Measurements from ENCODE around the gene CHST13.

DNA sequence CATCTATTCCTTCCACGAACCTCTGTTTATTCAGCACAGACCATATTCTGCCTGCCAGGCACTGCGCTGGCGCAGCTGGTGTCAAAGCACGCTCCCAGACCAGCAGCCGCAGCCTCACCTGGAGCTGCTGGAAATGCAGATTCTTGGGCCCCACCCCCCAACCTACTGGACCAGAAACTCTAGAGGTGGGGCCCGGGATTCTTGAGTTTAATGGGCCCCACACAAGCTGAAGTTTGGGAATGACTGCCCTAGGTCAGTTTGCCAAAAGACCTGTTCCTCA lies 7.0 kb downstream of the CHST13 start:
- TF ChIP-seq, protein P1, sequence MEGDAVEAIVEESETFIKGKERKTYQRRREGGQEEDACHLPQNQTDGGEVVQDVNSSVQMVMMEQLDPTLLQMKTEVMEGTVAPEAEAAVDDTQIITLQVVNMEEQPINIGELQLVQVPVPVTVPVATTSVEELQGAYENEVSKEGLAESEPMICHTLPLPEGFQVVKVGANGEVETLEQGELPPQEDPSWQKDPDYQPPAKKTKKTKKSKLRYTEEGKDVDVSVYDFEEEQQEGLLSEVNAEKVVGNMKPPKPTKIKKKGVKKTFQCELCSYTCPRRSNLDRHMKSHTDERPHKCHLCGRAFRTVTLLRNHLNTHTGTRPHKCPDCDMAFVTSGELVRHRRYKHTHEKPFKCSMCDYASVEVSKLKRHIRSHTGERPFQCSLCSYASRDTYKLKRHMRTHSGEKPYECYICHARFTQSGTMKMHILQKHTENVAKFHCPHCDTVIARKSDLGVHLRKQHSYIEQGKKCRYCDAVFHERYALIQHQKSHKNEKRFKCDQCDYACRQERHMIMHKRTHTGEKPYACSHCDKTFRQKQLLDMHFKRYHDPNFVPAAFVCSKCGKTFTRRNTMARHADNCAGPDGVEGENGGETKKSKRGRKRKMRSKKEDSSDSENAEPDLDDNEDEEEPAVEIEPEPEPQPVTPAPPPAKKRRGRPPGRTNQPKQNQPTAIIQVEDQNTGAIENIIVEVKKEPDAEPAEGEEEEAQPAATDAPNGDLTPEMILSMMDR (IDR thresholded peaks at IDR 0.05): no peak
- no peak for TF ChIP-seq POLR2A (IDR thresholded peaks at IDR 0.05)
